ENCODE results near the gene L3HYPDH.

GRCh38 chr14:59435101-59435500 lies 49.1 kb downstream of the L3HYPDH start:
- TF ChIP-seq CTCF (IDR thresholded peaks at IDR 0.05; ENCODE audit: insufficient read depth, low read depth, low read length) (no peak), EZH2 (IDR thresholded peaks at IDR 0.05; ENCODE audit: insufficient read depth, low read length) (no peak)
